Parathyroid adenoma (tissue), 2 donors: ENCODE measurements around the gene TBL1Y.
"Not testable (repeated sequence)": the region's sequence is repeated elsewhere in the genome, so short reads cannot be mapped to it uniquely, and the experiment has no call there.

Experiments
- H2AFZ ChIP-seq: fragments of 300-600 bp; sonication (generic); one replicate; pipeline ENCODE4 v1.7.0; 2017; ENCODE audit warnings: antibody characterized with exemption, mild to moderate bottlenecking
- H3K27ac ChIP-seq: fragments of 300-600 bp; sonication (generic); one replicate; pipeline ENCODE4 v1.7.0; 2017
- H3K27me3 ChIP-seq: fragments of 300-600 bp; sonication (generic); one replicate; pipeline ENCODE4 v1.7.0; 2017; ENCODE audit warnings: low read length; ENCODE audit not compliant: control insufficient read depth, insufficient read depth
- H3K36me3 ChIP-seq: fragments of 300-600 bp; sonication (generic); one replicate; pipeline ENCODE4 v1.7.0; 2017; ENCODE audit warnings: low read length; ENCODE audit not compliant: control insufficient read depth, insufficient read depth
- H3K4me1 ChIP-seq: fragments of 300-600 bp; sonication (generic); one replicate; pipeline ENCODE4 v1.7.0; 2017; ENCODE audit warnings: control low read depth
- H3K4me2 ChIP-seq: fragments of 300-600 bp; sonication (generic); one replicate; pipeline ENCODE4 v1.7.0; 2017; ENCODE audit warnings: low read length
- H3K4me3 ChIP-seq: fragments of 300-600 bp; sonication (generic); one replicate; pipeline ENCODE4 v1.7.0; 2017; ENCODE audit warnings: low read depth, low read length
- H3K79me2 ChIP-seq: fragments of 300-600 bp; sonication (generic); one replicate; pipeline ENCODE4 v1.7.0; 2017; ENCODE audit warnings: control low read depth
- H3K9ac ChIP-seq: fragments of 300-600 bp; sonication (generic); one replicate; pipeline ENCODE4 v1.7.0; 2017; ENCODE audit warnings: mild to moderate bottlenecking
- H3K9me3 ChIP-seq: fragments of 300-600 bp; sonication (generic); one replicate; pipeline ENCODE4 v1.7.0; 2017; ENCODE audit warnings: low read length; ENCODE audit not compliant: control insufficient read depth
- TF ChIP-seq, protein P1 (sequence below): fragments of 300-600 bp; sonication (generic); IDR thresholded peaks from one replicate; pipeline ENCODE4 v1.7.0; 2017; ENCODE audit warnings: antibody characterized with exemption, mild to moderate bottlenecking
- donor health status: primary hyperparathyroidism.

TBL1Y gene

DNA sequence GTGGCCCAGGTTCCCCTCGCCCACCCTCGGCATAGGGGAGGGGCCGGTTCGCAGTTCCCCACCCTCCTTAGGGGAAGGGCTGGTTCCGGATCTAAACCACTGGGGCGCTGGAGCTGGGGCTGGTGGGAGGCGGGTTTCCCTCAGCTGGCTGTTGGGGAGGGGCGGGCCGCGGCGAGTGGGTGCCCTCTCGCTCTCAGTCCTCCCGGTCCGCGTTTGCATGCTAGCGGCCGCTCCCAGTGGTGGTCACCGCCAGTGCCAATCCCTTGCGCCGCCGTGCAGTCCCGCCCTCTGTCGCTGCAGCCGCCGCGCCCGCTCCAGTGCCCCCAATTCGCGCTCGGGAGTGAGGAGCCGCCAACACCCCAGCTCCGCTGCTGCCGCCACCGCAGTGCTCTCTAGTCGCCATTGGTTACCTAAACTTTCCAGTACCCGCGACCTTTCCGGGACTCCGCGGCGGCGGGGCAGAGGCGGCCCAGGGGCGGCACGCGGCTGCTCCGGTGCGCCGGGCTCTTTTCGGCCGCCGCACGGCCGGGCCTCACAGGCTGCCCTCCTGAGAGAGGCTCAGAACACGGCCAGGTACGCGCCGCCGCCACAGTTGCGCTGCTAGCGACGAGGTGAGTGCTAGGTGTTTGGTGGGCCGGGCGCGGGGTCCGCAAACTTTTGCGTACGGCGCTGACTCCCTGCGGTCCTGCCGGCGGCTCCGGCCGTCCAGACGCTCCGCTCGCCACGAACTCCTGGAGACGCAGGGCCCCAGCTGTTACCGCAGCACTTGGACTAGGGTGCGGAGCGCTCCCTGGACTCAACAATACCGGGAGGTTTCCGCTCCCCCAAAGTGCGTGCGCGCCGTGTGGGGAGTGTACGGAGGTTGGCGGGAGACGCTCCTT, at the start of gene TBL1Y:
Gene TBL1Y (plus strand): TSS at position 326 of the 881 bp plus-strand sequence. CDS start 114,388 bp downstream, outside the sequence.
- no peaks in the 10 kb centered on the region for H3K36me3 ChIP-seq
- H3K4me3 ChIP-seq, result peak within 1 kb of the TSS; percentile 36
- H3K79me2 ChIP-seq, result no peaks in the 10 kb centered on the region
- no peaks in the 10 kb centered on the region for H3K9me3 ChIP-seq
- H3K9ac ChIP-seq, result no peak within 1 kb of the TSS
- peak within 1 kb of the TSS; percentile 51 for H3K4me2 ChIP-seq
- no peak within 1 kb of the TSS for H2AFZ ChIP-seq
- no peaks in the 10 kb centered on the region for H3K27me3 ChIP-seq
- H3K4me1 ChIP-seq, result no peaks in the 10 kb centered on the region
- H3K27ac ChIP-seq, result no peak within 1 kb of the TSS
- TF ChIP-seq, protein P1, sequence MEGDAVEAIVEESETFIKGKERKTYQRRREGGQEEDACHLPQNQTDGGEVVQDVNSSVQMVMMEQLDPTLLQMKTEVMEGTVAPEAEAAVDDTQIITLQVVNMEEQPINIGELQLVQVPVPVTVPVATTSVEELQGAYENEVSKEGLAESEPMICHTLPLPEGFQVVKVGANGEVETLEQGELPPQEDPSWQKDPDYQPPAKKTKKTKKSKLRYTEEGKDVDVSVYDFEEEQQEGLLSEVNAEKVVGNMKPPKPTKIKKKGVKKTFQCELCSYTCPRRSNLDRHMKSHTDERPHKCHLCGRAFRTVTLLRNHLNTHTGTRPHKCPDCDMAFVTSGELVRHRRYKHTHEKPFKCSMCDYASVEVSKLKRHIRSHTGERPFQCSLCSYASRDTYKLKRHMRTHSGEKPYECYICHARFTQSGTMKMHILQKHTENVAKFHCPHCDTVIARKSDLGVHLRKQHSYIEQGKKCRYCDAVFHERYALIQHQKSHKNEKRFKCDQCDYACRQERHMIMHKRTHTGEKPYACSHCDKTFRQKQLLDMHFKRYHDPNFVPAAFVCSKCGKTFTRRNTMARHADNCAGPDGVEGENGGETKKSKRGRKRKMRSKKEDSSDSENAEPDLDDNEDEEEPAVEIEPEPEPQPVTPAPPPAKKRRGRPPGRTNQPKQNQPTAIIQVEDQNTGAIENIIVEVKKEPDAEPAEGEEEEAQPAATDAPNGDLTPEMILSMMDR, result no peak

DNA sequence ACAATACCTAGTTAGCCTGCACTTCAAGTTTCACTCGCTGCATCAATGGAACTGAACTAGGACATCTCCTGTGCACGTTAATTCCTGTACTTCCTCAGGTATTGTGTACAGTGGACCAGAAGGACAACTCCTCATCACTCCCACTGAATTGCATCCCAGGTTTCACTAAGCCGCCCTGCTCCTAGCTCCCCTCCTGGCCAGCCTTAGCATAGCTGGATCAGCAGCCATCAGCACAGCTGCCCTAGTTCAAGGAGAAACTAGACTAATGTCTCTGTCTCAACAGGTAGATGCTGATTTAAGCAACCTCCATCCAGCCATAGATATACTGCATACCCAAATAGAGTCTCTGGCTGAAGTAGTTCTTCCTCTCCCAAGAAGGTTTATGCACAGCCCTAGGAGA, 16.0 kb upstream of the TBL1Y start:
- TF ChIP-seq, protein P1, result no peak
- H3K4me1 ChIP-seq, result no peaks in the 10 kb centered on the region
- no peak overlapping the region for H3K4me3 ChIP-seq
- H3K79me2 ChIP-seq, result no peaks in the 10 kb centered on the region
- no peak overlapping the region for H2AFZ ChIP-seq
- H3K4me2 ChIP-seq, result no peak overlapping the region
- no peak overlapping the region for H3K27ac ChIP-seq
- H3K9me3 ChIP-seq, result no peaks in the 10 kb centered on the region
- no peaks in the 10 kb centered on the region for H3K36me3 ChIP-seq
- no peaks in the 10 kb centered on the region for H3K27me3 ChIP-seq
- no peak overlapping the region for H3K9ac ChIP-seq

DNA sequence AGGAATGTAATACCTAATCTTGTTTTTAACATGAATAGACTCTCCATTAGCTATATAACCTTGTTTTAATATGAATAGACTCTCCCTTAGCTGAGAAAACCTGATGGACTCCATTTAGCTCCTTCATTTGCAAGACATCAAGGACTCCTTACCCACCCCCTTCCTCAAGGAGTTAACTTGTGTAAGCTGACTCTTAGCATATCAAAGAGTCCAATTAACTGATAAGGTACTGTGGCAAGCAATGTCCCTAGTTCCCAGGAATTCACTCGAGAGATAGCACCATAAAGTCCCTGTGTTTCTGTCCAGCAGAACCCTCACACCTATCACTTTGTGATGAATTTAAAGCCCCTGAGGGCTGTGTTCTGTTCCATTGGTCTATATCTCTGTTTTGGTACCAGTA, 15.3 kb upstream of the TBL1Y start:
- Histone ChIP-seq H3K4me2 (no peak overlapping the region), H3K4me3 (no peak overlapping the region), H3K79me2 (no peaks in the 10 kb centered on the region), H2AFZ (no peak overlapping the region), H3K27ac (no peak overlapping the region), H3K9me3 (no peaks in the 10 kb centered on the region), H3K9ac (no peak overlapping the region), H3K27me3 (no peaks in the 10 kb centered on the region), H3K36me3 (no peaks in the 10 kb centered on the region), H3K4me1 (no peaks in the 10 kb centered on the region)
- TF ChIP-seq, protein P1, result no peak

DNA sequence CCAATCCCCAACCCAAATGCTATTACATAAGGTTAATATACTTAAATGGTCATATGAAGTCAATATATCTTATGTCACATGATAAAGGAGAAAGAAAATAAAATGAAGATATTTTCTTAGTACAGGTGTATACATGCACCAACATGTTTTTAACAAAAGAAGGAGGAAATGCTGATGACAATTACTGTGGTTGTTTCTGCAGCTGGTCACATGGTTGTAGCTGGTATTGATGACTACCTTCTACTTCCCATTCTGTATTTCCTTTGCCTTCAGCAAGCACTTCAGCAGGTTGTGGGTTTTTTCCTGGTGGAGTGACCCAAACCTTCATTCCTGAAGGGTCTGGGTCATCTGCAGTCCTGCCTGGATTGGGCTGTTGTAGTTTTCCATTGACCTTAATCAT, 8.4 kb upstream of the TBL1Y start:
- H3K4me3 ChIP-seq, H3K79me2 ChIP-seq, H3K9me3 ChIP-seq, H3K27me3 ChIP-seq, H3K9ac ChIP-seq, H2AFZ ChIP-seq, H3K36me3 ChIP-seq, H3K27ac ChIP-seq, H3K4me1 ChIP-seq, H3K4me2 ChIP-seq: not testable (repeated sequence)

DNA sequence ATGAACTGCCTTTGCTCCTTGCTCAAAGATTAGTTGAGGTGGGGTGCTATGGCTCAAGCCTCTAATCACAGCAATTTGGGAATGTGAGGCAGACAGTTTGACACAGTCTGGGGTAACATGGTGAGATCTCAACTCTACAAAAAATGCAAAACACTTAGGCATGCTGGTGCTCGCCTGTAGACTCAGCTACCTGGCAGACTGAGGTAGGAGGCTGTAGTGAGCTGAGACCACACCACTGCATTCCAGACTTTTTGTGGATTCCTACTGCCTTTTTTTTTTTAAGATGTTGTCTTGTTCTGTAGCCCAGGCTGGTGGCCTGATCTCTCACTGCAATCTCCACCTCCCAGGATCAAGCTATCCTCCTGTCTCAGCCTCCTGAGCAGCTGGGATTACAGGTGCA, 2.9 kb upstream of the TBL1Y start:
- Histone ChIP-seq H2AFZ (no peak overlapping the region), H3K36me3 (no peaks in the 10 kb centered on the region), H3K4me2 (no peak overlapping the region), H3K4me3 (no peak overlapping the region), H3K27ac (no peak overlapping the region), H3K9me3 (no peaks in the 10 kb centered on the region), H3K9ac (no peak overlapping the region), H3K79me2 (no peaks in the 10 kb centered on the region), H3K4me1 (no peaks in the 10 kb centered on the region), H3K27me3 (no peaks in the 10 kb centered on the region)
- TF ChIP-seq, protein P1, result no peak

DNA sequence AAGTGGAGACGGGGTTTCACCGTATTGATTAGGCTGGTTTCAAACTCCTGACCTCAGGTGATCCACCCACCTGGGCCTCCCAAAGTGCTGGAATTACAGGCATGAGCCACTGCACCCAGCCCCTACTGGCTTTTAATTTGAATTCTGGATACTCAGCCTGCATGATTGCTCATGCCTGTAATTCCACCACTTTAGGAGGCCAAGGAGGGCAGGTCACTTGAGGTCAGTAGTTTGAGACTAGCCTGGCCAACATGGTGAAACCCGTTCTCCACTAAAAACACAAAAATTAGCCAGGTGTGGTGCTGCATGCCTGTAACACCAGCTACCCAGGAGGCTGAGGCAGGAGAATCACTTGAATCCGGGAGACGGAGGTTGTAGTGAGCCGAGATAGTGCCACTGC, 2.5 kb upstream of the TBL1Y start:
- H3K4me2 ChIP-seq, H3K36me3 ChIP-seq, H3K27ac ChIP-seq, H2AFZ ChIP-seq, H3K9ac ChIP-seq, H3K27me3 ChIP-seq, H3K4me3 ChIP-seq, H3K9me3 ChIP-seq, H3K4me1 ChIP-seq, H3K79me2 ChIP-seq: not testable (repeated sequence)
